ENCODE data around the gene VSX1. TPM values are rescaled to one million over a fixed set of nuclear protein-coding genes. Genes with fewer than 3 reads are reported as not detected.

Gene VSX1
- total RNA-seq, 1 donor from 2014 or later = not detected

DNA sequence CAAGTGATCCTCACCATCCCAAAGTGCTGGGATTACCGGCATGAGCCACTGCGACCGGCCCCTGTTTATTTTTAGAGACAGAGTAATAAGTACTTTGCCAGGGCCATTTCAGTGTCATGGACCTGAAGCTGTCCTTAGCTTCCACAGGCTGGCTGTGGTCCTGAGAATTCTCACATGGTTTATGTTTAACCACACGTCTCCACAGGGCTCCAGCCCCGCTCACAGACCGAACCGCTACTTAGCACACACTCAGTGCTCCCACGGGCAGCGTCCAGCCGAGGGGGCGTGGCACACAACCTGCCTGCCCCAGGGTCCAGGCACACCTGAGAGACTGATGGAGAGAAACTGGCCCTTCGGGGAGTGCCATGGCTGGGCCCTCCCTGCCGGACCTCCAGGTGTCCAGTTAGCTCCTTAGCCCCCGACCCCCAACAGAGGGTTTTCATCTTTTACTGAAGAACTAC is 35.7 kb downstream of the VSX1 start:
- Mint-ChIP-seq H3K27ac (peak overlapping the region; percentile 30), H3K4me3 (no peak overlapping the region), H3K27me3 (no peaks in the 10 kb centered on the region), H3K4me1 (peaks cover 69% of the 10 kb centered on the region), H3K9me3 (no peaks in the 10 kb centered on the region), H3K36me3 (ENCODE audit: low read depth) (peaks cover 30% of the 10 kb centered on the region)
- DNase-seq (no peak), ATAC-seq (ENCODE audit: low read depth) (no peak)
- ChIA-PET CTCF (no interaction called here), POLR2A (interaction anchor here (5.3 kb wide), 1 partner anchor 12 kb away, joined by 54 read pairs; the partner anchor contains the start of gene ACSS1)
- TF ChIP-seq, protein P1, sequence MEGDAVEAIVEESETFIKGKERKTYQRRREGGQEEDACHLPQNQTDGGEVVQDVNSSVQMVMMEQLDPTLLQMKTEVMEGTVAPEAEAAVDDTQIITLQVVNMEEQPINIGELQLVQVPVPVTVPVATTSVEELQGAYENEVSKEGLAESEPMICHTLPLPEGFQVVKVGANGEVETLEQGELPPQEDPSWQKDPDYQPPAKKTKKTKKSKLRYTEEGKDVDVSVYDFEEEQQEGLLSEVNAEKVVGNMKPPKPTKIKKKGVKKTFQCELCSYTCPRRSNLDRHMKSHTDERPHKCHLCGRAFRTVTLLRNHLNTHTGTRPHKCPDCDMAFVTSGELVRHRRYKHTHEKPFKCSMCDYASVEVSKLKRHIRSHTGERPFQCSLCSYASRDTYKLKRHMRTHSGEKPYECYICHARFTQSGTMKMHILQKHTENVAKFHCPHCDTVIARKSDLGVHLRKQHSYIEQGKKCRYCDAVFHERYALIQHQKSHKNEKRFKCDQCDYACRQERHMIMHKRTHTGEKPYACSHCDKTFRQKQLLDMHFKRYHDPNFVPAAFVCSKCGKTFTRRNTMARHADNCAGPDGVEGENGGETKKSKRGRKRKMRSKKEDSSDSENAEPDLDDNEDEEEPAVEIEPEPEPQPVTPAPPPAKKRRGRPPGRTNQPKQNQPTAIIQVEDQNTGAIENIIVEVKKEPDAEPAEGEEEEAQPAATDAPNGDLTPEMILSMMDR (IDR thresholded peaks at IDR 0.05) = no peak
- intact Hi-C loops (cut with micrococcal nuclease) = no loop called here

DNA sequence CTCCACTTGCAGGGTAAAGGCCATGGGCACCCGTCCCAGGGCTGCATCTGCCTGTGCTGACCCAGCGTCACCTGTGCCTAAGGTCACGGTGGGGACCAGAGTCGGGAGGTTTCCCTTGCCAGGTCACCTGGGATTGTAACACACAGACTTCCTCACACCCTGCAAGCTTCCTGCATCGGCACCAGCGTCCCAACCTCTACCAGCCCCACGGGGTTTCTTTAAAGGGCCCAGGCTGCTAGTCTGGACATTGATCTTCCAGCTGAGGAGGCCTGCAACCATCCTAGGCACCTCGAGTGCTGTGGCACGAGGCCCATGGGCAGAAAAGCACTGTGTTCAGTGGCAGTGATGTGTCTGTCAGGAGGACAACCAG is 36.6 kb downstream of the VSX1 start:
- CTCF ChIA-PET = interaction anchor here (0.8 kb wide), 1 partner anchor 13 kb away, joined by 3 read pairs; the partner anchor contains the start of gene ACSS1
- H3K9me3 Mint-ChIP-seq = no peaks in the 10 kb centered on the region
- ATAC-seq (ENCODE audit: low read depth) (no peak), DNase-seq (no peak)
- peaks cover 65% of the 10 kb centered on the region for H3K4me1 Mint-ChIP-seq
- TF ChIP-seq, protein P1 (IDR thresholded peaks at IDR 0.05) = no peak
- POLR2A ChIA-PET = interaction anchor here (5.3 kb wide), 1 partner anchor 13 kb away, joined by 54 read pairs; the partner anchor contains the start of gene ACSS1
- H3K27me3 Mint-ChIP-seq = no peaks in the 10 kb centered on the region
- H3K27ac Mint-ChIP-seq = peak overlapping the region; percentile 90
- intact Hi-C loops (cut with micrococcal nuclease) = no loop called here
- peaks cover 26% of the 10 kb centered on the region for H3K36me3 Mint-ChIP-seq (ENCODE audit: low read depth)
- H3K4me3 Mint-ChIP-seq = no peak overlapping the region

DNA sequence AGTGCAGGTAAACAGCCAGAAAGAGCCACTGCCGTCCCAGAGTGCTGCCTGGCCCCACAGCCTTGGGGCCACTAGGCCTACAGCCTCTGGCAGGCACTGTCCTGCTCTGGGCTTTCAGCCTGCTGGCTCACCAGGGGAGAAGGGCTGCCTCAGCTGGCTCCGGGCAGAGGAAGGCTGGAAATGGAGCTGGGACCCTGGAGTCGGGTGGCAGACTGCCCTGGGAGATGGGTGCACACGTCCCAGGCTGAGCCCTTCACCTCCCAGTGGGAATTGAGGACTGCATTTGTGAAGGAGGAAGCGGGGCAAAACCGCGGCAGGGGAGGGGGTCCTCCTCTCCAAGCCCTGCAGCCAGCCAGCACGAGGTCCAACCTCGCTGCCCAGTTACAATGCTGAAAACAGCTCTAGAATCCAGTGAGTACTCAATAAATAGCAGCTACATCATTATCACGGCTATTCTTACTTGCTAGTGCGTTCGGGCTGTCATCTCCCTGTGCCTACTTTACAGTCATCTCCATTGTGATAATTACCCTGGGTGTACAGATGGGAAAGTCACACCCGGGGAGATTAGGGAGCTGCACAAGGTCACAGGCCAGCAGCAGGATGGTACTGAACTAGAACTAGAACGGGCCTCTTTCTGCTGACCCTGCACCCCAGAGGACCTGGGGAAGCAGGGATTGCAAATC is 37.1 kb downstream of the VSX1 start:
- CTCF ChIA-PET = no interaction called here
- Mint-ChIP-seq H3K4me3 (no peak overlapping the region), H3K27ac (peak overlapping the region; percentile 90), H3K36me3 (ENCODE audit: low read depth) (peaks cover 24% of the 10 kb centered on the region), H3K27me3 (no peaks in the 10 kb centered on the region), H3K9me3 (no peaks in the 10 kb centered on the region), H3K4me1 (peaks cover 62% of the 10 kb centered on the region)
- ATAC-seq (ENCODE audit: low read depth) (no peak), DNase-seq (no peak)
- TF ChIP-seq, protein P1 (IDR thresholded peaks at IDR 0.05) = no peak
- POLR2A ChIA-PET = interaction anchor here (1.2 to 5.3 kb wide), 2 partner anchors 8 to 13 kb away, joined by 3 to 54 read pairs; partner anchors contain the start of gene ACSS1
- intact Hi-C loops (cut with micrococcal nuclease) = no loop called here

DNA sequence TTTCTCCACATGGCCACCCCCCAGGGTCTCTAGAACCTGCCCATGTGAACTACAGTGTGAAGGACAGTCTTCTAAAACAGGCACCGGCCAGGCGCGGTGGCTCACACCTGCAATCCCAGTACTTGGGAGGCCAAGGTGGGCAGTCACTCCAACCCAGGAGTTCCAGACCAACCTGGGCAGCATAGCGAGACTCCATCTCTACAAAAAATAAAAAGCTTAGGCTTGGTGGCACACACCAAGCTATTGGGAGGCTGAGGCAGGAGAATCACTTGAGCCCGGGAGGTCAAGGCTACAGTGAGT is 37.7 kb downstream of the VSX1 start:
- CTCF ChIA-PET = no interaction called here
- ATAC-seq (ENCODE audit: low read depth) (no peak), DNase-seq (no peak)
- Mint-ChIP-seq H3K36me3 (ENCODE audit: low read depth) (peaks cover 24% of the 10 kb centered on the region), H3K27me3 (no peaks in the 10 kb centered on the region), H3K9me3 (no peaks in the 10 kb centered on the region), H3K27ac (peak overlapping the region; percentile 90), H3K4me3 (no peak overlapping the region), H3K4me1 (peaks cover 62% of the 10 kb centered on the region)
- intact Hi-C loops (cut with micrococcal nuclease) = no loop called here
- POLR2A ChIA-PET = interaction anchor here (1.2 to 5.3 kb wide), 3 partner anchors 9 to 51 kb away, joined by 3 to 54 read pairs (median 7); partner anchors contain the start of gene ACSS1
- TF ChIP-seq, protein P1 (IDR thresholded peaks at IDR 0.05) = no peak

DNA sequence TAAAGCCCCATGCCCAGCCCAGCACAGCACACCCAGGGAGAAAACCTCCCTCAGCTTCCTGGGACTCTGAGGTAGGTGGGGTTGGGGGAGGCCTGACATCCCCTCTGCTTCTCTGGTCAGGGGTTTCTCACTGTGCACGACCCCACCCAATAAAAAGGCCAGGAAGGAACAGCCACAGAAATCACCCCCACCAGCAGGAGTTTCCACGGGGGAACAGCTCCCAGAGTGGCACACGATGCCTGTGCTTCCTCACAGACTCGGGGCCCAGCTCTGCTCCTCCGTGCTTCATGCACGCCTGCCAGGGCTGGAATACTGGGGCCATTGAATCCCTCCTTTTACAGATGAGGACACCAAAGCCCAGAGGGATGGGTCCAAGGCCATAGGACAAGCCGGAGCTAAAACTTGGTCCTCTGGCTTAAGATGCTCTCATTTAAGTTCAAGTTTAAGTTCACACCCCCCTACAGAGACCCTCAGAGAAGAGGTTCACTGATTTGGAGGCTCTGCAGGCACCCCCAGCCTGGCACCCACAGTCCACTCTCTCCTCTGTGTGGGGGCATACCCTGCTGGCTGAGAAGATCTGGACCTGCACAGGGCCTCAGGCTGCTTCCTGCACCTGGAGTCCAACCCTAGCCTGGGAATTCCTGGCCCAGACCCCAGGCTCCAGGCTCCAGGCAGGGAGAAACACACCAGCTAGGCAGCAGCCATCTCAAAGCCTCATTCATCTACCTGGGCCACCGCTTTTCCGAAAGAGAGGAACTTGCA is 38.3 kb downstream of the VSX1 start:
- CTCF ChIA-PET = interaction anchor here (0.6 to 1.6 kb wide), 2 partner anchors 9 to 21 kb away, joined by 3 to 4 read pairs; no protein-coding TSS in a partner anchor
- TF ChIP-seq, protein P1 (IDR thresholded peaks at IDR 0.05) = no peak
- H3K36me3 Mint-ChIP-seq (ENCODE audit: low read depth) = peaks cover 24% of the 10 kb centered on the region
- intact Hi-C loops (cut with micrococcal nuclease) = loop anchor here (1.0 to 2.0 kb wide), 4 partner anchors 10 to 653 kb away; partner anchors contain the start of gene ZNF337
- H3K9me3 Mint-ChIP-seq = no peaks in the 10 kb centered on the region
- H3K4me3 Mint-ChIP-seq = peak overlapping the region; percentile 51
- H3K27me3 Mint-ChIP-seq = no peaks in the 10 kb centered on the region
- POLR2A ChIA-PET = interaction anchor here (0.9 to 5.3 kb wide), 5 partner anchors 9 to 50 kb away, joined by 3 to 54 read pairs (median 6); partner anchors contain the start of gene ACSS1
- no peak for ATAC-seq (ENCODE audit: low read depth)
- peak overlapping the region; percentile 90 for H3K27ac Mint-ChIP-seq
- DNase-seq = no peak
- peaks cover 62% of the 10 kb centered on the region for H3K4me1 Mint-ChIP-seq

Measured in activated B cell treated with CpG ODN at 0.5 μM for 24 hours (primary cell).